Chondrocyte (in vitro differentiated cells): ENCODE results near the gene WNK1. TPM values are rescaled to one million over a fixed set of nuclear protein-coding genes. Genes with fewer than 3 reads are reported as not detected.
"Not testable (repeated sequence)": the region's sequence is repeated elsewhere in the genome, so short reads cannot be mapped to it uniquely, and the experiment has no call there.

Experiments used
- DNase-seq: peaks from one replicate; pipeline ENCODE4 v3.0.0; 2021; ENCODE audit warnings: mixed read lengths, low spot score
- H3K27ac Mint-ChIP-seq: one replicate; pipeline ENCODE4 v1.8.0; 2021; ENCODE audit warnings: mild to moderate bottlenecking, moderate library complexity, mixed read lengths; ENCODE audit not compliant: unreplicated experiment
- H3K27me3 Mint-ChIP-seq: 2 replicates; pipeline ENCODE4 v1.8.0; 2021; ENCODE audit warnings: low read depth, mixed read lengths
- H3K36me3 Mint-ChIP-seq: 2 replicates; pipeline ENCODE4 v1.8.0; 2021; ENCODE audit warnings: low read depth, mixed read lengths
- H3K4me1 Mint-ChIP-seq: 2 replicates; pipeline ENCODE4 v1.8.0; 2021; ENCODE audit warnings: low read depth, mild to moderate bottlenecking, mixed read lengths
- H3K4me3 Mint-ChIP-seq: one replicate; pipeline ENCODE4 v1.8.0; 2021; ENCODE audit warnings: mild to moderate bottlenecking, moderate library complexity, mixed read lengths; ENCODE audit not compliant: unreplicated experiment
- H3K9me3 Mint-ChIP-seq: 2 replicates; pipeline ENCODE4 v1.8.0; 2021; ENCODE audit warnings: low read depth, mixed read lengths
- total RNA-seq: library from RNA; stranded (reverse); gene quantifications from 3 replicates; pipeline ENCODE4 v1.2.1, GENCODE V29; 2021
- TF ChIP-seq, protein P1 (sequence below): fragments of 200-600 bp; sonication (generic); IDR thresholded peaks from 2 replicates; pipeline ENCODE4 v1.5.0; 2021; ENCODE audit warnings: antibody characterized with exemption, mild to moderate bottlenecking, moderate library complexity

WNK1 gene
- total RNA-seq, 1 donor from 2014 or later: 163 TPM

DNA sequence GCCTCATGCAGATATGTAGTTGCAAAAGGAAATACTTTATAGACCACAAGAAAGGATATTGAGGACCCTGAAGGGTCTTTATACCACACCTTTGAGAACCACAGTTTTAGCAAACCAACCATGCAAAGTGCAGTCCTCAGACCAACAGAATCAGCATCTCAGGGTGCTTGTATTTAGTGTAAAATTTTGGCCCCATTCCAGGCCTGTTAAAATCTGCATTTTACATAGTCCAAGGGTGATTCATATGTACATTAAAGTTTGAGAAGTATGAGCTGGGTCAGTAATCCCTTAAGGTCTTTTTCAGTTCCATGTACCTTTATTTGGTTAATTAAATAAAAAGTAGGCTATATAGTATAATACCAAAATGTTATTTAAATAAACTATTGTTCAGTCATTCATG is 91.2 kb downstream of the WNK1 start:
- H3K36me3 Mint-ChIP-seq: peaks cover 5% of the 10 kb centered on the region
- H3K4me3 Mint-ChIP-seq: no peak overlapping the region
- H3K4me1 Mint-ChIP-seq: peaks cover 34% of the 10 kb centered on the region
- H3K27me3 Mint-ChIP-seq: no peaks in the 10 kb centered on the region
- DNase-seq: no peak
- H3K27ac Mint-ChIP-seq: no peak overlapping the region
- no peaks in the 10 kb centered on the region for H3K9me3 Mint-ChIP-seq
- TF ChIP-seq, protein P1, sequence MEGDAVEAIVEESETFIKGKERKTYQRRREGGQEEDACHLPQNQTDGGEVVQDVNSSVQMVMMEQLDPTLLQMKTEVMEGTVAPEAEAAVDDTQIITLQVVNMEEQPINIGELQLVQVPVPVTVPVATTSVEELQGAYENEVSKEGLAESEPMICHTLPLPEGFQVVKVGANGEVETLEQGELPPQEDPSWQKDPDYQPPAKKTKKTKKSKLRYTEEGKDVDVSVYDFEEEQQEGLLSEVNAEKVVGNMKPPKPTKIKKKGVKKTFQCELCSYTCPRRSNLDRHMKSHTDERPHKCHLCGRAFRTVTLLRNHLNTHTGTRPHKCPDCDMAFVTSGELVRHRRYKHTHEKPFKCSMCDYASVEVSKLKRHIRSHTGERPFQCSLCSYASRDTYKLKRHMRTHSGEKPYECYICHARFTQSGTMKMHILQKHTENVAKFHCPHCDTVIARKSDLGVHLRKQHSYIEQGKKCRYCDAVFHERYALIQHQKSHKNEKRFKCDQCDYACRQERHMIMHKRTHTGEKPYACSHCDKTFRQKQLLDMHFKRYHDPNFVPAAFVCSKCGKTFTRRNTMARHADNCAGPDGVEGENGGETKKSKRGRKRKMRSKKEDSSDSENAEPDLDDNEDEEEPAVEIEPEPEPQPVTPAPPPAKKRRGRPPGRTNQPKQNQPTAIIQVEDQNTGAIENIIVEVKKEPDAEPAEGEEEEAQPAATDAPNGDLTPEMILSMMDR: no peak

DNA sequence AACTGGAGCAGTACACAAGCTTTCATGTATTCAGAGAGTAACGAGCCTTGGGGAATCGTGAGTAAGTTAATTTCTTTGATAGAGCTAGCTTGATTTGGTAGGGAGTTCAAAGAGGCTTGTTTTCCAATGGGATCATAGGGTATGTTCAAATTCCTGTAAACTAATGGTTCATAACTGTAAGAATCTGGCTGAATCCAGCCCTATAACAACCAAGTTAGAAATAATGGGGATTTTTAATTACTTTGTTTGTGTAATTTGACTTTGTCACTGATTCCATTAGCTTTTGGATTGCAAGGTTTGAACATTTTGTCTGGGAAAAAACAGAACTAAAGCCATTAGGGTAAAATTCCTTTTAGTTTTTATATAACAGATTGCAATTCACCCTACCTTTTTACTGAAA is 94.0 kb downstream of the WNK1 start:
- Mint-ChIP-seq H3K9me3 (no peaks in the 10 kb centered on the region), H3K27ac (no peak overlapping the region), H3K36me3 (peaks cover 5% of the 10 kb centered on the region), H3K4me3 (no peak overlapping the region), H3K4me1 (peaks cover 41% of the 10 kb centered on the region), H3K27me3 (no peaks in the 10 kb centered on the region)
- no peak for DNase-seq
- TF ChIP-seq, protein P1: no peak

DNA sequence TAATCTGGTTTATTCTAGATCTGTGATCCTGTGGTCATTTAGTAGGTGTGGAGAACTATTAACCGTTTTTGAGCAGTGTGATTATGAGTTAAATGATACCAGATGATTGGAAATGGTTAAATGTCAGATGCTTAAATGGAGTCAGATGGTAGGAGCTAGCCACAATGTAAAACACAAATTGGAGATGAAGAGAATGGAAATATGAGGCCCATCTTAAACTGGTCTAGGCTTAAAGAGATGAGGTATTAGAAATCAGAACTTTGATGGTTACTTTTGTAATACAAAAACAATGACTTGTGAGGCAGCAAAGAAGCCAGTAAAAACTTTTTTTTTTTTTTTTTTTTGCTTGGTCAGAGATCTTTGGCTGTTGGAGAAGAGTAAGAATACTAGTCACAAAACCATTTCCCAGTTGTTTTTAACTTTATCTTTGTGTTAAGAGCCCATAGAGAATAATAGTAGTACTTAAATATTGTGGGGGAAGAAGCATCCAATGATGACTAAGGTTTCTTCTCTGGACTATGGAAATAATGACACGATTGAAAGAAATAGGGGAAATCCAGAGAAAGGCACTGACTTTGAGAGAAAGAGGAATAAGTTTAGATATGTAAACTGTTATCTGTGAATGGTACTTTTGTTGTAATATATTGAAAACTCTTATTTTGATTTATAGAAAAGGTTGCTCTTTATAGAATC is 95.9 kb downstream of the WNK1 start:
- H3K9me3 Mint-ChIP-seq: no peaks in the 10 kb centered on the region
- no peak for DNase-seq
- peaks cover 56% of the 10 kb centered on the region for H3K4me1 Mint-ChIP-seq
- H3K27me3 Mint-ChIP-seq: no peaks in the 10 kb centered on the region
- TF ChIP-seq, protein P1: no peak
- no peak overlapping the region for H3K4me3 Mint-ChIP-seq
- H3K36me3 Mint-ChIP-seq: peaks cover 3% of the 10 kb centered on the region
- peak overlapping the region; percentile 68 for H3K27ac Mint-ChIP-seq

DNA sequence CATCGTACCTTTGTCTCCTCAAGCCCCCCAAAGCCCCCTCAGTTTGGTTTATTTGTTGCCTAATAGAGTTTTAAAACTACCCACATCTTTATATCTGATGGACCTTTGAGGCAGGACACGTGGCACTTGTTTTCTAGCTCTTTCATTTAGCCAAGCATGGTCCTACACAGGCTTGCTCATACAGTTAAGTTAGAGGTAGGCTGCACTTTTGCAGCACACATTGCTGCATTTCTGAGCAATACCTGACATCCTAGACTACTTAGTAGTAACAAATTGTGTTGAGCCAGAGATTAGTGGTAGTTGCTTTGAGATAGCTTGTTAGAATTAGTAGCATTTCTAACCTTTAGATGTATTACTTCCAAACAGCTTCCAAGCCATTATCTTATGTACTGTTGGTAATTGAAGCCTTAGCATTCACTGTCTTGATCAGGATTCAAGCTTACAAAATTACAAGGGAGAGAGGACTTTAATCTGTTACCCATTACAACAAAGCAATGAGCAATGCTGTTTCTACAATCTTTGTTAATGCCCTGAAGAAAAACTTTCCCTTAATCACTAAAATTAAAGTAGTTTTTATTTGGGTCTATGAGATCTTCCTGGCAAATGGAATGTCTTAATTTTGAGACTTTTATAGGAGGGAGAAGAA is 96.6 kb downstream of the WNK1 start:
- H3K27ac Mint-ChIP-seq: peak overlapping the region; percentile 50
- no peak overlapping the region for H3K4me3 Mint-ChIP-seq
- TF ChIP-seq, protein P1: no peak
- DNase-seq: no peak
- peaks cover 56% of the 10 kb centered on the region for H3K4me1 Mint-ChIP-seq
- H3K9me3 Mint-ChIP-seq: no peaks in the 10 kb centered on the region
- no peaks in the 10 kb centered on the region for H3K27me3 Mint-ChIP-seq
- H3K36me3 Mint-ChIP-seq: peaks cover 3% of the 10 kb centered on the region

DNA sequence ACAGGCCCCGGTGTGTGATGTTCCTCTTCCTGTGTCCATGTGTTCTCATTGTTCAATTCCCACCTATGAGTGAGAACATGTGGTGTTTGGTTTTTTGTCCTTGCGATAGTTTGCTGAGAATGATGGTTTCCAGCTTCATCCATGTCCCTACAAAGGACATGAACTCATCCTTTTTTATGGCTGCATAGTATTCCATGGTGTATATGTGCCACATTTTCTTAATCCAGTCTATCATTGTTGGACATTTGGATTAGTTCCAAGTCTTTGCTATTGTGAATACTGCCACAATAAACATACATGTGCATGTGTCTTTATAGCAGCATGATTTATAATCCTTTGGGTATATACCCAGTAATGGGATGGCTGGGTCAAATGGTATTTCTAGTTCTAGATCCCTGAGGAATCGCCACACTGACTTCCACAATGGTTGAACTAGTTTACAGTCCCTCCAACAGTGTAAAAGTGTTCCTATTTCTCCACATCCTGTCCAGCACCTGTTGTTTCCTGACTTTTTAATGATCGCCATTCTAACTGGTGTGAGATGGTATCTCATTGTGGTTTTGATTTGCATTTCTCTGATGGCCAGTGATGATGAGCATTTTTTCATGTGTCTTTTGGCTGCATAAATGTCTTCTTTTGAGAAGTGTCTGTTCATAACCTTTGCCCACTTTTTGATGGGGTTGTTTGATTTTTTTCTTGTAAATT is 97.5 kb downstream of the WNK1 start:
- H3K36me3 Mint-ChIP-seq, H3K4me3 Mint-ChIP-seq, H3K27me3 Mint-ChIP-seq, DNase-seq, H3K9me3 Mint-ChIP-seq, H3K27ac Mint-ChIP-seq: not testable (repeated sequence)
- peaks cover 58% of the 10 kb centered on the region for H3K4me1 Mint-ChIP-seq
